ENCODE measurements around the gene GTF3A.

GRCh38 chr13:27405546-27406134, 18.8 kb upstream of the GTF3A start:
- no peak for TF ChIP-seq CTCF (IDR thresholded peaks at IDR 0.05 in 4 of 5, conservative IDR thresholded peaks at IDR 0.05 in 1 of 5)
- TF ChIP-seq POLR2A (IDR thresholded peaks at IDR 0.05) = no peak
